Ishikawa (cell line): ENCODE data around the gene NDUFA9.

Experiments
- CEBPB ChIP-seq: IDR thresholded peaks from 2 replicates; pipeline ENCODE4 v1.6.1; 2012
- CREB1 ChIP-seq: IDR thresholded peaks from 2 replicates; pipeline ENCODE4 v1.6.1; 2012; ENCODE audit warnings: low read depth
- EP300 ChIP-seq: IDR thresholded peaks from 2 replicates; pipeline ENCODE4 v1.6.1; 2012; ENCODE audit warnings: borderline replicate concordance
- MAX ChIP-seq: IDR thresholded peaks from 2 replicates; pipeline ENCODE4 v1.6.1; 2012
- NFIC ChIP-seq: IDR thresholded peaks from 2 replicates; pipeline ENCODE4 v1.6.1; 2012
- REST ChIP-seq: IDR thresholded peaks from 2 replicates; pipeline ENCODE4 v1.6.1; 2012; ENCODE audit warnings: low read depth, mild to moderate bottlenecking
- TAF1 ChIP-seq: IDR thresholded peaks from 2 replicates; pipeline ENCODE4 v1.6.1; 2012; ENCODE audit warnings: low read depth, mild to moderate bottlenecking

DNA sequence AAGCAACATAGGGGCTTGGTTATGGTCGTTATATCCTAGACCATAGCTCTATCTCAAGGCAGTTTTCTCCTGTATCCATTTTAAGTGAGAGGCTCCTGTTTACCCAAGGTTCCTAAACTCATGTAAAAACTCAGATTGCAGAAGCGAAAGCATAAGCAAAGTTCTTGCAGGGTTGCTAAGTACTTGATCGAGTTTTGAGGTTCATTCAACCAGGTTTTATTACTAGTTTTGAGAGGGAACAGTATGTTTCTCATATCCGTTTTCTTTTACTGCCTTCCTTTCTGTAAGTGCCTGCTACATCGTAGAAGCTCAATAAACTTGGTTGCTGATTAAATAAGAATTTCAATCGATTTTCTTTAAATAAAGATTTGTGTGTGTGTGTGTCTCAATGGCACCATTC lies 5.2 kb upstream of the NDUFA9 start:
- TF ChIP-seq CREB1 = no peak
- TF ChIP-seq CEBPB = no peak
- no peak for TF ChIP-seq NFIC
- no peak for TF ChIP-seq TAF1
- no peak for TF ChIP-seq EP300
- no peak for TF ChIP-seq REST
- TF ChIP-seq MAX = no peak
